Neural crest cell (in vitro differentiated cells): ENCODE data around the gene TMEM187. TPM values are rescaled to one million over a fixed set of nuclear protein-coding genes. Genes with fewer than 3 reads are reported as not detected.

Experiments used
- DNase-seq: peaks from one replicate; pipeline ENCODE4 v3.0.0; 2021; ENCODE audit warnings: low read depth, mixed read lengths, low spot score
- H3K27ac Mint-ChIP-seq: one replicate; pipeline ENCODE4 v1.8.0; 2021; ENCODE audit warnings: mild to moderate bottlenecking, mixed read lengths; ENCODE audit not compliant: unreplicated experiment
- H3K27me3 Mint-ChIP-seq: 2 replicates; pipeline ENCODE4 v1.8.0; 2021; ENCODE audit warnings: low read depth, mild to moderate bottlenecking, mixed read lengths
- H3K36me3 Mint-ChIP-seq: 2 replicates; pipeline ENCODE4 v1.8.0; 2021; ENCODE audit warnings: low read depth, mild to moderate bottlenecking, mixed read lengths
- H3K4me1 Mint-ChIP-seq: 2 replicates; pipeline ENCODE4 v1.8.0; 2021; ENCODE audit warnings: mixed read lengths
- H3K4me3 Mint-ChIP-seq: one replicate; pipeline ENCODE4 v1.8.0; 2021; ENCODE audit warnings: mild to moderate bottlenecking, mixed read lengths
- H3K9me3 Mint-ChIP-seq: 2 replicates; pipeline ENCODE4 v1.8.0; 2021; ENCODE audit warnings: mixed read lengths
- CTCF ChIP-seq: fragments of 200-600 bp; sonication (generic); conservative IDR thresholded peaks from 2 replicates; pipeline ENCODE4 v1.5.0; 2021; ENCODE audit warnings: antibody characterized with exemption, mild to moderate bottlenecking
- total RNA-seq: library from RNA; stranded (reverse); gene quantifications from 2 replicates; pipeline ENCODE4 v1.2.1, GENCODE V29; 2021

Gene TMEM187
- total RNA-seq, 1 donor from 2014 or later, result 8.0 TPM

- H3K27ac Mint-ChIP-seq, result peak overlapping the region; percentile 89
- peaks cover 8% of the 10 kb centered on the region for H3K4me1 Mint-ChIP-seq
- peaks cover 5% of the 10 kb centered on the region for H3K36me3 Mint-ChIP-seq
- no peak for TF ChIP-seq CTCF
- DNase-seq, result no peak
- H3K4me3 Mint-ChIP-seq, result no peak overlapping the region
- H3K27me3 Mint-ChIP-seq, result no peaks in the 10 kb centered on the region
- no peaks in the 10 kb centered on the region for H3K9me3 Mint-ChIP-seq
These were observed 8.7 kb downstream of the TMEM187 start for GRCh38 chrX:153981231-153981630.

- H3K27me3 Mint-ChIP-seq, result no peaks in the 10 kb centered on the region
- H3K27ac Mint-ChIP-seq, result peak overlapping the region; percentile 89
- peaks cover 5% of the 10 kb centered on the region for H3K36me3 Mint-ChIP-seq
These were observed 9.4 kb downstream of the TMEM187 start for GRCh38 chrX:153981771-153982533.

GRCh38 chrX:153983321-153983801, 10.8 kb downstream of the TMEM187 start:
- no peaks in the 10 kb centered on the region for H3K9me3 Mint-ChIP-seq
- H3K27ac Mint-ChIP-seq, result no peak overlapping the region
- H3K27me3 Mint-ChIP-seq, result no peaks in the 10 kb centered on the region
- peaks cover 8% of the 10 kb centered on the region for H3K4me1 Mint-ChIP-seq
- no peak for TF ChIP-seq CTCF
- peaks cover 5% of the 10 kb centered on the region for H3K36me3 Mint-ChIP-seq
- no peak for DNase-seq
- H3K4me3 Mint-ChIP-seq, result no peak overlapping the region

More at GRCh38 chrX:153981771-153982533, 9.4 kb downstream of the TMEM187 start:
- Mint-ChIP-seq H3K4me3 (no peak overlapping the region), H3K4me1 (peaks cover 8% of the 10 kb centered on the region), H3K9me3 (no peaks in the 10 kb centered on the region)
- TF ChIP-seq CTCF, result no peak
- DNase-seq, result no peak

- H3K36me3 Mint-ChIP-seq, result peaks cover 5% of the 10 kb centered on the region
- no peak overlapping the region for H3K27ac Mint-ChIP-seq
- no peak for TF ChIP-seq CTCF
These were observed 12.0 kb downstream of the TMEM187 start for GRCh38 chrX:153984351-153985178.

GRCh38 chrX:153988493-153988892, 15.9 kb downstream of the TMEM187 start:
- H3K27ac Mint-ChIP-seq, result no peak overlapping the region
- TF ChIP-seq CTCF, result no peak
- no peak for DNase-seq
- H3K4me3 Mint-ChIP-seq, result no peak overlapping the region
- H3K36me3 Mint-ChIP-seq, result no peaks in the 10 kb centered on the region
- H3K9me3 Mint-ChIP-seq, result no peaks in the 10 kb centered on the region
- H3K27me3 Mint-ChIP-seq, result no peaks in the 10 kb centered on the region
- peaks cover 4% of the 10 kb centered on the region for H3K4me1 Mint-ChIP-seq

More at GRCh38 chrX:153984351-153985178, 12.0 kb downstream of the TMEM187 start:
- H3K4me3 Mint-ChIP-seq, result no peak overlapping the region
- H3K9me3 Mint-ChIP-seq, result no peaks in the 10 kb centered on the region
- DNase-seq, result no peak
- peaks cover 12% of the 10 kb centered on the region for H3K4me1 Mint-ChIP-seq
- no peaks in the 10 kb centered on the region for H3K27me3 Mint-ChIP-seq
